GM12801 (cell line): ENCODE results near the gene NRG3.

Experiments used
- CTCF ChIP-seq: IDR thresholded peaks from one replicate; pipeline ENCODE4 v1.5.1; 2011; ENCODE audit warnings: control low read depth; ENCODE audit not compliant: insufficient read length; ENCODE audit errors: extremely low read depth

The NRG3 gene

GRCh38 chr10:82266438-82266837, 391.4 kb downstream of the NRG3 start:
- TF ChIP-seq CTCF, result no peak

- no peak for TF ChIP-seq CTCF
Observed at GRCh38 chr10:82267014-82267413, 392.0 kb downstream of the NRG3 start.

- no peak for TF ChIP-seq CTCF
Observed at GRCh38 chr10:82267465-82267864, 392.5 kb downstream of the NRG3 start.

- no peak for TF ChIP-seq CTCF
Observed at GRCh38 chr10:82267960-82268359, 393.0 kb downstream of the NRG3 start.

GRCh38 chr10:82277591-82277990, 402.6 kb downstream of the NRG3 start:
- no peak for TF ChIP-seq CTCF

GRCh38 chr10:82278401-82279182, 403.6 kb downstream of the NRG3 start:
- no peak for TF ChIP-seq CTCF

- no peak for TF ChIP-seq CTCF
Observed at GRCh38 chr10:82282782-82283456, 407.9 kb downstream of the NRG3 start.
